ENCODE measurements around the gene L2HGDH. TPM values are rescaled to one million over a fixed set of nuclear protein-coding genes. Genes with fewer than 3 reads are reported as not detected.

L2HGDH gene
- total RNA-seq, 1 donor from 2014 or later = 14.9 TPM

DNA sequence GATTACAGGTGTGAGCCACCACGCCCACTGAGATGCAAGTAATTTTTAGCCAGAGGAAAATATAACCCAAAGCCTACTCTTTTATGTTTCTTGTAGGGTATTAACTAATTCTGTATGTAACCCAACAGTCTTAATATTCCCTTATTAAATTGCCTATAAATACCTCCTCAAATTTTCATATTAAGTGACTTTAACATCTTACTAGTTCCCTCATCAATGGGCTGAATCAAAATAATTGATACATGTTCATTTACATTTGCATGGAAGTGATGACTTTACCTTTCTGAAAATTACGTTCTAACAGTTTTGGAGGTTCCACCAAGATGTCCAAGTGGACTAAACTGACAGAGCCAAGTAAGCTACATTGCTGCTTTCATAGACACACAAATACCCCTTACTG lies 83.7 kb downstream of the L2HGDH start:
- no peak for DNase-seq

- no peak for DNase-seq
These were observed 86.1 kb downstream of the L2HGDH start for GRCh38 chr14:50225974-50226297.

DNA sequence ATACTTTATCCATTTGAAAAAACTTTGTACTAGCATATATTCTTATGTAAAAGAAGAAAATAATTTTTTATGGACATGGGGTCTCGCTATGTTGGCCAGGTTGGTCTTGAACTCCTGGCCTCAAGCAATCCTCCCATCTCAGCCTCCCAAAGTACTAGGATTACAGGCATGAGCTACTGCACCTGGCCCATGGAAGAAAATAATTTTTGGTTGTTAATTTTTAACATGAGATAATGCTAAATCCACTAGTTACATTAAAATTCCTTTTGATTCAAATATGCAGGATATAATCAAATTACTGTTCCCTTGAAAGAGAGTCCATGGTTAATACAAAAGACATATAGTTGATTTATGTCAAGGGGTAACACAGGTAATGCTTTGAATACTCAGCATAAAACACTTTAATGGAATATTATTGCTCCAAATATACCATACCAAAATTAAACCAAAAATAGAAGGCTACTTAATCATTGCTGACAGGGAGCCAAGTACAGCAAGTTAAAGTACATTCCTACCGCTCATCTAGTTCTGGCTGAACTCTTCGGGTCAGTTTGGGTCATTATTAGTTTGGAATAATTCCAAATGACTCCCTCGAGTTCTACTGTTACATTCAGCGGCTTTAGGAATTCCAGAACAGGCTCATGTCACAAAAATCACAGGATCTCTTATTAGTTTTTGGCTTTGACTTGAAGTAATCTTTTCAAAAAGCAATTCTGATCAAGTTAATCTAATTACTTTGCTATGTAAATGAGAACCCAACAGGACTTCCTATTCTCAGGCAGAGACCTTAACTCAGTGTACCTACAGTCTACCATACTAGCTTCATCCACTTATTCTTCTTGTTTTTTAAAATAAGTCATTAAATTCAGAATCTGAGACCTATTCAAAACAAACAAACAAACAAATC lies 86.7 kb downstream of the L2HGDH start:
- DNase-seq = peak; percentile 64

DNA sequence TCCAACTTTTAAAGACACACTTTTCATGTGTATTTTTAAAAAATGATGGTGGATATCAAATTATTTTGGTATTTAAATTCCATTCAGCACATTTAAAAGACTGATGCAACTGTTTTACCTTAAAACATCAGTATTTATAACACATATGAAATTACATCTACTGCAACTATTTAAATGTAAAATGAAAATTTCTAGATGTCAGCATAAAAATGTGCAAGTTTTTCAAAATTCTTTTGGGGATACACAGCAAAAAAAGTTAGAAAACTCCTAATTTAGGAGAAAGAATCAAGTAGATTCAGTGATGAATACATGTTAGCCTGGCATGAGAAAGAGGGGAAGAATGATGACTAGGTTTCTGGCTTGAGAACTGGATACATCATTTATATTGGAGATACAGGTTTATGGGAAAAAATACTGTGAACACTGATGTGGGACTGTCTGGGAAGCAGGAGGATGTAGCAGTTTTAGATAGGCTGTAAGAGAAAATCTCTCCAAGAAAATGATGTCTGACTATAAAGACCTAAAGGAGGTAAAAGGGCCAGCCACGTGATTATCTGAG lies 89.9 kb downstream of the L2HGDH start:
- no peak for DNase-seq

GRCh38 chr14:50218501-50218900 lies 93.5 kb downstream of the L2HGDH start:
- DNase-seq = no peak

DNA sequence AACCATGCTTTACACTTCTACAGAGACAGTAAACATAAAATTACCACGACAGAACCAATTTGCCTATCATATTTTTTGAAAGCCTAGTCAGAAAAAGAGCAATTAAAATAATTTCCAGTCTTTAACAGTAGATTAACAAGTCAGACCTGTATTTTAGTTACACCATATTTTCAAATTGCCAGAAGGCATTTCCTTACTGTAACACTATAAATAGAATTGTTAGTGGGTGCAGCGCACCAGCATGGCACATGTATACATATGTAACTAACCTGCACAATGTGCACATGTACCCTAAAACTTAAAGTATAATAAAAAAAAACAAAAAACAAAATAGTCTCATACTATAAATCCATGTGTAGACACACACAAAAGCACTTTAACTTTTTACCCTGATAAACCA lies 96.6 kb downstream of the L2HGDH start:
- no peak for DNase-seq

- DNase-seq = no peak
These were observed 98.2 kb downstream of the L2HGDH start for GRCh38 chr14:50213795-50214194.

- DNase-seq = no peak
These were observed 99.3 kb downstream of the L2HGDH start for GRCh38 chr14:50212726-50213125.

DNA sequence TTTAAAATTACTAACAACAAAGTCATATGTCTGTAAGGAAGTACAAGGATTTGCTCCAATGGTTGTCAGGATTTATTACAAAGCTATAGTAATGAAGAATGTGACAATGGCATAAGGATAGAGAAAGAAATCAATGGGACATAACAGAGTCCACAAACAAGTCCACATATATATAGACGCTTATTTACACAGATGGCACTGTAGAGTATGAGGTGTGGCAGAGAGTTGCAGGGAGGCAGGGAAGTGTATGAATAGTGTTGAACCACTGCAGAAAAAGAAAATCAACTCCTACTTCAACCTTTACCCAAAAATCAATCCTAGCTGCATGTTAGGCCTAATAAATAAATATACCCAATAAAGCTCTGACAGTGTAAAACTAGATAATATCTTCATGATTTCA lies 102.0 kb downstream of the L2HGDH start:
- DNase-seq = no peak

GRCh38 chr14:50198499-50198898 lies 113.5 kb downstream of the L2HGDH start:
- no peak for DNase-seq

DNA sequence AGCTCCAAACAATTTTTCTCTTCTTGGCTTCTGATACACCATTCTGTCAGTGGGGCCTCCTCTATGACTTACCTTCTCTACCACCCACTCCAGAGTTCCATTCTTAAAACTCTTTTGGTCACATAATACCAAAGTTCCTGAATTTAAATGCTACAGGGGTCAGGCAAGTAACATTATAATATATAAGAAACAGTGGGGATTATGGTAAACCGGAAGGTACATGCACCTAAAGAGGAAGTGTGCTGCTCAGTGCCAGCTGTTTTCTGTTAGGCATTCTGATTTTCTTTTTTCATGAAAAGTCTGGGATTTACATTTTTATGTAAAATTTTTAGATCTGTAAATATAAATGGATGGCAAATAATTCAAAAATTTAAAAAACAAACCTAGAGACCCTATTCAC lies 120.5 kb downstream of the L2HGDH start:
- DNase-seq = no peak

Small RNA genes lying within 50 kb of the gene (small RNA-seq; reads per million reads assigned to genes)
- gene MIR4504 (ENCODE audit: low replicate concordance) = 0.06 reads per million

Other genes starting within 250 kb of the L2HGDH start
- gene VCPKMT, start 195.7 kb downstream of the L2HGDH start, total RNA-seq = 7.6 TPM
- 58.5 TPM for gene SOS2, start 80.7 kb downstream of the L2HGDH start, total RNA-seq
- gene DMAC2L, start 95 bp upstream of the L2HGDH start, total RNA-seq = 25.7 TPM
- 5.5 TPM for gene CDKL1, start 84.7 kb upstream of the L2HGDH start, total RNA-seq
- gene MAP4K5, start 220.3 kb upstream of the L2HGDH start, total RNA-seq = 128 TPM
- gene ATL1, start 247.9 kb upstream of the L2HGDH start, total RNA-seq = 7.2 TPM